ENCODE measurements around the gene GIGYF2. TPM values are rescaled to one million over a fixed set of nuclear protein-coding genes. Genes with fewer than 3 reads are reported as not detected.
A peak's percentile ranks its signal among the peaks of the same experiment; 100 is the strongest.

The GIGYF2 gene
- total and polyA plus RNA-seq, 11 donors: 25.3 to 78.1 (median 56.5) TPM

DNA sequence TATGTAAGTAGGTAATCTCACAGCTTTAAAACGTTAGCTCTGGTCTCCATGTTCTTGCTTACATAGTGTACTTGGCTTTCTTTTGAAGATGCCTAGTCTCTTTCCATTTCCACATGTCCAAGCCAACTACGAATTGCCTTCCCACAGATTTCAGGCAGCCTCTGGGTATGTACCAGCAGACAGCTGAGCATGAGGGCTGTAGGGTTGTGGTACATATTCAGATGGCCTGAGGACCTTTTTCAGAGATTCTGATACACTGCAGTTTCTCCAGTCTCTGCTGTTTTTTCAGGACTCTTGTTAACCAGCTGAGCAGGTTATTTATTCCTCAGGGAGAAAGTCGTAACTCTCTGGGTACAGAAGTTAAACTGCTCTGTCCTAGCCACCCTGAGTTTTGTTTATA, 82.3 kb downstream of the GIGYF2 start:
- Histone ChIP-seq H3K4me1 (peaks cover 0 to 8% (median 0%) of the 10 kb centered on the region in 12 donors), H3K36me3 (peaks cover 0 to 59% (median 12%) of the 10 kb centered on the region in 9 donors), H3K9me3 (no peaks in the 10 kb centered on the region), H3K4me3 (no peak overlapping the region), H3K27ac (peak overlapping the region in 1 of 12 donors; percentile 16), H3K27me3 (no peaks in the 10 kb centered on the region)
- intact Hi-C loops (cut with DNase I): no loop called here
- DNase-seq: no peak
- peak in 1 of 4 donors; percentile 47 for ATAC-seq
- TF ChIP-seq, protein P1, sequence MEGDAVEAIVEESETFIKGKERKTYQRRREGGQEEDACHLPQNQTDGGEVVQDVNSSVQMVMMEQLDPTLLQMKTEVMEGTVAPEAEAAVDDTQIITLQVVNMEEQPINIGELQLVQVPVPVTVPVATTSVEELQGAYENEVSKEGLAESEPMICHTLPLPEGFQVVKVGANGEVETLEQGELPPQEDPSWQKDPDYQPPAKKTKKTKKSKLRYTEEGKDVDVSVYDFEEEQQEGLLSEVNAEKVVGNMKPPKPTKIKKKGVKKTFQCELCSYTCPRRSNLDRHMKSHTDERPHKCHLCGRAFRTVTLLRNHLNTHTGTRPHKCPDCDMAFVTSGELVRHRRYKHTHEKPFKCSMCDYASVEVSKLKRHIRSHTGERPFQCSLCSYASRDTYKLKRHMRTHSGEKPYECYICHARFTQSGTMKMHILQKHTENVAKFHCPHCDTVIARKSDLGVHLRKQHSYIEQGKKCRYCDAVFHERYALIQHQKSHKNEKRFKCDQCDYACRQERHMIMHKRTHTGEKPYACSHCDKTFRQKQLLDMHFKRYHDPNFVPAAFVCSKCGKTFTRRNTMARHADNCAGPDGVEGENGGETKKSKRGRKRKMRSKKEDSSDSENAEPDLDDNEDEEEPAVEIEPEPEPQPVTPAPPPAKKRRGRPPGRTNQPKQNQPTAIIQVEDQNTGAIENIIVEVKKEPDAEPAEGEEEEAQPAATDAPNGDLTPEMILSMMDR (IDR thresholded peaks at IDR 0.05): no peak
- no peak for TF ChIP-seq POLR2A (IDR thresholded peaks at IDR 0.05)
- 57 to 71% (median 65%) methylated on average over 3 of the region's 3 CpGs for WGBS, 4 donors

DNA sequence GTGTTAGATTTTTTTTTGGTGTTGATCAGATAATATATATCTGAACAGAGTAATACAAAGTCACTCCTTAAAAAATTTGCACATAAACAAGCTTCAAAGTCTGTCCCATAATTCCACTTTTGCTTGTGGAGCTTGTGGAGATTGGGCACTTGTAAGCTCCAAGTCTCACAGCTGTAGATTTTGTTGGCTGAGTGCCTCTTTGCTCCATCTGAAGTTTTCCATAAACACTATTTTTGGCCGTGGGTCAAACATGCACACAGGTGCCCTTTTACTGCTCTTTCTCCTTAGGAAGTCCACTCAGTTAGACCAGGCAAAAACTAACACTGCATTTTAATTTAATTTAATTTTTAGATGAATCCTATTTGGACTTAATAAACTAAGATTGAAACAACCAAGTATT, 82.8 kb downstream of the GIGYF2 start:
- Histone ChIP-seq H3K4me1 (peaks cover 0 to 8% (median 0%) of the 10 kb centered on the region in 12 donors), H3K4me3 (no peak overlapping the region), H3K27ac (peak overlapping the region in 1 of 12 donors; percentile 16), H3K36me3 (peaks cover 0 to 59% (median 10%) of the 10 kb centered on the region in 9 donors), H3K27me3 (no peaks in the 10 kb centered on the region), H3K9me3 (no peaks in the 10 kb centered on the region)
- intact Hi-C loops (cut with DNase I): no loop called here
- TF ChIP-seq POLR2A (IDR thresholded peaks at IDR 0.05): no peak
- TF ChIP-seq, protein P1 (IDR thresholded peaks at IDR 0.05): no peak
- 20 to 48% (median 39%) methylated on average over 1 of the region's 1 CpG for WGBS, 4 donors
- DNase-seq (peak in 1 of 5 donors; percentile 10), ATAC-seq (peak in 1 of 4 donors; percentile 57)

DNA sequence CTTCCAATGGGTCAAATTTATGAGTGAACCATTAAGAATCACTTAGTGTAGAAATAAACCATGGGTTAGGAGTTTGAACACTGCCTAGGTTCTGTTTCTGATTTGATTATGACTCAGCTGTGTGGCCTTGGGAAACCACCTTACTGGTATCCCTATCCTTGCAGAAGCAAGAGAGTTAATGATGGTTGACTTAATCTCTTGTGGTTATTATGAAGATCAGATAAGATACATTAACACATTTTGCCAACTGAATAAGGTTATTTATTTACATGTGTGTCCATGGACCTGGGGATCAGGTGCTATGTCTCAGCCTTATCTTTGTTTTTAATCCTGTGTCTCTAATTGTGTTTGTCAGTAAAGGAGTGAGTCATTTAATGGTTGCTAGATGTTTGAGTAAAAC, 84.6 kb downstream of the GIGYF2 start:
- TF ChIP-seq, protein P1 (IDR thresholded peaks at IDR 0.05): no peak
- TF ChIP-seq POLR2A (IDR thresholded peaks at IDR 0.05): no peak
- Histone ChIP-seq H3K4me1 (peaks cover 0 to 8% (median 0%) of the 10 kb centered on the region in 12 donors), H3K36me3 (peaks cover 0 to 59% (median 17%) of the 10 kb centered on the region in 9 donors), H3K4me3 (no peak overlapping the region), H3K9me3 (no peaks in the 10 kb centered on the region), H3K27me3 (no peaks in the 10 kb centered on the region), H3K27ac (no peak overlapping the region)
- ATAC-seq (no peak), DNase-seq (no peak)
- intact Hi-C loops (cut with DNase I): no loop called here

DNA sequence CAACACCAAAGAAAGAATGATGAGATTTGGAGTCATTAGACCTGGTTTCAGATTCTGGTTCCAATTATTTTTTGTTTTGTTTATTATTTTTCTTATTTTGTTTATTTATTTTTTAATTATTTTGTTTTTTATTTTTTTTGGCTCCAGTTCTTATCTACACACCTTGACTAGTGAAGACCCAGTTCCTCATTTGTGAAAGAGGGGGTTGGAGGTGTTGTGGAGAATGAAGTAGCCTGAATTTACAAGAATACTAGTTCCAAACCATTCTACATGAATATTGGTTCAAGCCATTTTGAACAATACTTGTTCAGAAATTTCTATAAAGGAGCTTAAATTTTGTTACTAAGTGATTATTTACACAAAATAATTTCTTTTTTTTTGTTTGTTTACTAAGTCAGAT, 86.1 kb downstream of the GIGYF2 start:
- no peak for TF ChIP-seq POLR2A (IDR thresholded peaks at IDR 0.05)
- TF ChIP-seq, protein P1 (IDR thresholded peaks at IDR 0.05): no peak
- intact Hi-C loops (cut with DNase I): no loop called here
- H3K27me3 ChIP-seq: no peaks in the 10 kb centered on the region
- no peak overlapping the region for H3K27ac ChIP-seq
- no peak overlapping the region for H3K4me3 ChIP-seq
- DNase-seq (no peak), ATAC-seq (no peak)
- no peaks in the 10 kb centered on the region for H3K9me3 ChIP-seq
- peaks cover 0 to 61% (median 24%) of the 10 kb centered on the region in 9 donors for H3K36me3 ChIP-seq
- peaks cover 0 to 8% (median 0%) of the 10 kb centered on the region in 12 donors for H3K4me1 ChIP-seq

Data from heart left ventricle (tissue), 16 donors.